ENCODE data around the gene CNTROB. TPM values are rescaled to one million over a fixed set of nuclear protein-coding genes. Genes with fewer than 3 reads are reported as not detected.

Gene CNTROB
- total and polyA plus RNA-seq, 2 of the 4 experiments (the other 2 are of a cell fraction): 12.7 to 26.4 TPM

GRCh38 chr17:7950578-7950977 lies 18.6 kb downstream of the CNTROB start:
- H3K4ac ChIP-seq (ENCODE audit: low read depth, low read length): no peak overlapping the region
- H4K5ac ChIP-seq (ENCODE audit: low read depth, low read length): no peak overlapping the region
- no peak overlapping the region for H3K14ac ChIP-seq (replicated peaks; ENCODE audit: low read depth, low read length)
- no peak overlapping the region for H4K8ac ChIP-seq (ENCODE audit: low read depth in 2 of 2, low read length in 2 of 2)
- ChIA-PET POLR2A (ENCODE audit: unreplicated experiment) (no interaction called here), CTCF (no interaction called here)
- dilution Hi-C loops (cut with HindIII; ENCODE audit: low sequenced_read_pairs, unreplicated experiment): no loop called here
- no peak overlapping the region for H2AK5ac ChIP-seq (ENCODE audit: low read depth, low read length)
- no peak overlapping the region for H2BK20ac ChIP-seq (ENCODE audit: low read depth, low read length)
- H2BK120ac ChIP-seq (ENCODE audit: low read depth, low read length): no peak overlapping the region
- ATAC-seq (ENCODE audit: low read depth): no peak
- peaks cover 27% of the 10 kb centered on the region for H3K36me3 ChIP-seq (ENCODE audit: control insufficient read depth, insufficient read depth, low read length)
- H2AK9ac ChIP-seq (replicated peaks; ENCODE audit: low read depth, low read length, poor library complexity): no peak overlapping the region
- H3K18ac ChIP-seq (ENCODE audit: low read depth, low read length): no peak overlapping the region
- no peak overlapping the region for H3K9ac ChIP-seq (ENCODE audit: low read depth, low read length)
- H2BK15ac ChIP-seq (ENCODE audit: low read depth, low read length): no peak overlapping the region
- H3K4me2 ChIP-seq (ENCODE audit: low read depth, low read length): no peak overlapping the region
- no peak overlapping the region for H3K27ac ChIP-seq (ENCODE audit: insufficient read depth, low read length)
- WGBS, 2 experiments (ENCODE audit: extremely low coverage in 2 of 2, insufficient read length in 1 of 2): no CpG with 5 or more reads among the region's 3 CpGs
- no peak overlapping the region for H2BK5ac ChIP-seq (ENCODE audit: low read depth, low read length, poor library complexity, severe bottlenecking)
- H4K91ac ChIP-seq (ENCODE audit: insufficient read depth, low read depth, low read length): no peak overlapping the region
- H3K27me3 ChIP-seq (ENCODE audit: control insufficient read depth, insufficient read depth, low read length): no peaks in the 10 kb centered on the region
- H3K23ac ChIP-seq (ENCODE audit: low read depth, low read length): no peak overlapping the region
- TF ChIP-seq CEBPB (IDR thresholded peaks at IDR 0.05; ENCODE audit: low read depth, low read length) (no peak), SMC3 (IDR thresholded peaks at IDR 0.05; ENCODE audit: low read depth, low read length) (no peak), RCOR1 (IDR thresholded peaks at IDR 0.05; ENCODE audit: insufficient replicate concordance, low read length) (no peak), RFX5 (IDR thresholded peaks at IDR 0.05; ENCODE audit: low read depth, low read length) (no peak), POLR2A (IDR thresholded peaks at IDR 0.05; ENCODE audit: low read depth, low read length) (no peak), NFE2L2 (IDR thresholded peaks at IDR 0.05; ENCODE audit: low read depth, low read length) (no peak), FOS (IDR thresholded peaks at IDR 0.05; ENCODE audit: low read depth, low read length) (no peak), CHD1 (IDR thresholded peaks at IDR 0.05; ENCODE audit: low read depth, low read length) (no peak), RAD21 (IDR thresholded peaks at IDR 0.05; ENCODE audit: low read length) (no peak), BHLHE40 (IDR thresholded peaks at IDR 0.05; ENCODE audit: low read depth, low read length) (no peak), MAFK (IDR thresholded peaks at IDR 0.05; ENCODE audit: low read depth, low read length) (no peak)
- no peaks in the 10 kb centered on the region for H3K9me3 ChIP-seq (ENCODE audit: control insufficient read depth, insufficient read depth, low read length)
- no peak overlapping the region for H2AFZ ChIP-seq (replicated peaks; ENCODE audit: low read length, poor library complexity)
- no peak for DNase-seq
- H3K4me3 ChIP-seq (ENCODE audit: insufficient read depth, low read depth, low read length): no peak overlapping the region
- H3K4me1 ChIP-seq (ENCODE audit: control insufficient read depth, insufficient read depth, low read length): no peaks in the 10 kb centered on the region
- H3K79me1 ChIP-seq (ENCODE audit: low read depth in 1 of 2, low read length in 2 of 2): no peaks in the 10 kb centered on the region
- in situ Hi-C loops (cut with MboI; ENCODE audit: low sequenced_read_pairs): no loop called here
- intact Hi-C loops (cut with micrococcal nuclease): no loop called here
- H4K20me1 ChIP-seq (ENCODE audit: insufficient read depth, low read length): no peaks in the 10 kb centered on the region
- H3K56ac ChIP-seq (ENCODE audit: extremely low read depth, insufficient read depth, low read length): no peak overlapping the region
- no peaks in the 10 kb centered on the region for H3K9me1 ChIP-seq (ENCODE audit: insufficient read depth, low read length)
- BruUV-seq (replicated peaks): no TSS peak
